HG03442 (cell line): ENCODE measurements around the gene DRC3.
"Not testable (repeated sequence)": the region's sequence is repeated elsewhere in the genome, so short reads cannot be mapped to it uniquely, and the experiment has no call there.

Experiments used
- ATAC-seq: cut with Tn5 transposase; IDR thresholded peaks from one replicate; pipeline ENCODE4 v1.9.1; 2021; ENCODE audit warnings: mild to moderate bottlenecking, moderate library complexity; ENCODE audit not compliant: unreplicated experiment

DRC3 gene

GRCh38 chr17:17940441-17940911, 32.2 kb upstream of the DRC3 start:
- no peak for ATAC-seq

GRCh38 chr17:17941015-17941414, 31.6 kb upstream of the DRC3 start:
- no peak for ATAC-seq

- ATAC-seq, result no peak
Observed at GRCh38 chr17:17942846-17943245, 29.8 kb upstream of the DRC3 start.

- ATAC-seq, result no peak
Observed at GRCh38 chr17:17943281-17943984, 29.2 kb upstream of the DRC3 start.

GRCh38 chr17:17944242-17944641, 28.4 kb upstream of the DRC3 start:
- no peak for ATAC-seq

- no peak for ATAC-seq
Observed at GRCh38 chr17:17944743-17945142, 27.9 kb upstream of the DRC3 start.

GRCh38 chr17:17946093-17946492, 26.6 kb upstream of the DRC3 start:
- ATAC-seq, result no peak

- no peak for ATAC-seq
Observed at GRCh38 chr17:17947309-17947708, 25.4 kb upstream of the DRC3 start.

GRCh38 chr17:17947966-17948365, 24.7 kb upstream of the DRC3 start:
- ATAC-seq, result no peak

GRCh38 chr17:17950347-17950746, 22.3 kb upstream of the DRC3 start:
- ATAC-seq, result no peak

- ATAC-seq, result no peak
Observed at GRCh38 chr17:17950806-17951205, 21.9 kb upstream of the DRC3 start.

GRCh38 chr17:17951524-17951923, 21.1 kb upstream of the DRC3 start:
- ATAC-seq, result no peak

- ATAC-seq, result no peak
Observed at GRCh38 chr17:17952691-17953090, 20.0 kb upstream of the DRC3 start.

GRCh38 chr17:17954079-17954478, 18.6 kb upstream of the DRC3 start:
- ATAC-seq, result no peak

GRCh38 chr17:17955790-17956341, 16.8 kb upstream of the DRC3 start:
- ATAC-seq, result not testable (repeated sequence)

- ATAC-seq, result no peak
Observed at GRCh38 chr17:17957584-17957916, 15.1 kb upstream of the DRC3 start.

- ATAC-seq, result no peak
Observed at GRCh38 chr17:17958982-17959381, 13.7 kb upstream of the DRC3 start.

- no peak for ATAC-seq
Observed at GRCh38 chr17:17959520-17960361, 12.9 kb upstream of the DRC3 start.

GRCh38 chr17:17960500-17961030, 12.1 kb upstream of the DRC3 start:
- ATAC-seq, result no peak

GRCh38 chr17:17963066-17963465, 9.6 kb upstream of the DRC3 start:
- ATAC-seq, result no peak

GRCh38 chr17:17963694-17964436, 8.8 kb upstream of the DRC3 start:
- ATAC-seq, result no peak
